HTR-8/SVneo (cell line): ENCODE data around the gene CDX1.
A peak's percentile ranks its signal among the peaks of the same experiment; 100 is the strongest.

Source experiments
- DNase-seq: peaks from one replicate; pipeline ENCODE4 v3.0.0; 2011; ENCODE audit warnings: low spot score, mixed read lengths; ENCODE audit not compliant: insufficient read length
- FAIRE-seq: peaks from 2 replicates; lab custom pipeline; 2011; peaks lifted over from hg19 to GRCh38; lab: Jason Lieb, UNC

The CDX1 gene

GRCh38 chr5:150166650-150167511 is at the start of gene CDX1:
TSS of gene CDX1 (plus strand) at chr5:150166778. CDS start at chr5:150166877, 99 bp downstream.
- no peak for FAIRE-seq
- DNase-seq: no peak

DNA sequence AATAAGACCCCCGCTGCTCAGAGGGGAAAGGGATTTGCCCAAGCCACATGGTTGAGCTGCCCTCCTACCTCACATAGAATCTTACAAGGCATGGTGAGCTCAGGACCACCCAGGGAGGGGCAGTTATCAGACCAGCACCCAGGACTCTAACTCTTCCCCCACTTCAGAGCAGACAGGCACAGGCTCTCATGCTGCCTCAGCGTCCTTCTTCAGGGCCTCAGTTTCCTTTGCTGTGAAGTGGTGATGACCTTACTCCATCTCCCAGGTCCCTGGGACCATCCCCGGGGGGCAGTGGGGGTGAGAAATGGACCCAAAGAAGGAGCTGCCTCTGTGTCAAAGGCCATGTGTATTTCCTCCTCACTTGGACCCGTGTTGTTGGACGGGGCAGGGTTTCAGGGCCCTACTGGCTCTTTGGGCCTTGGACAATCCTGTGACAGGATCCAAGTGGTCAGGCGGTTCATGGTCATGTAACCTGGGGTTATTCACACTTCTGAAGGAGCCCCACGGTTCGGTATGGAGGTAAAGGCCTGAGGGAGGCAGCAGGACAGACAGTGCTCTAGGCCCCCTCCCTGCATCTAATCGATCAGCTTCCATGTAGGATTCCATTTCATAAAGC is 48.5 kb upstream of the CDX1 start:
- FAIRE-seq (no peak), DNase-seq (no peak)

DNA sequence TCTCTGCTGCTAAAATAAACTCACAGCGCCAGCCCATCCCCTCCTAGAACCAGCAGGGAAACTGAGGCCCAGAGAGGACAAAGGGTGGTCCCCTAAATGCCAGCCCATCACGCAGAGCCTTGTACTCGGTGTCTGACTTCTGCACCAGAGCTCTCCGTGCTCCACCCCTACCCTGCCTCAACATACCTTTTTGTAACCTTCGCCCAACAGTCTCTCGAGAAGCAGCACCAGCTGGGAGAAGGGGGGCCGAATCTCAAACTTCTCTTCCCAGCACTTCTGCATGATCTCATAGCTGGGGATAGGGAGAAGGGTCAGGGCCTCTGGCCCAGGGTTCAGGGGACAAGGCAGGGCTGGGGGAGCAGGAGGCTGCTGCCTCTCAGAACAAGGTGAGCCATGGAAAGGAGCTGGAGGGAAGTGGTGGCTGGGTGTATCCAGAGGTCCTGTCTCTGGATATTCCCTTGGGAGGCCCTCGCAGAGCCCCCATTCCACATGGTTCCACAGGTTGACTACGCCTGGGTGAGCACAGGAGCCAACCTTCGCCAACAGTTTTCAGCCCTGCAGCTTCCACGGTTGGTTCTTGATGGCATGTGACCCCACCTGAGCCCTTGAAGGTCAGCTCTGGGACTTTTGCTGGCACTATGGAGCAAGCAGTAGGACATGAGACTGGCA is 47.9 kb upstream of the CDX1 start:
- DNase-seq: no peak
- no peak for FAIRE-seq

DNA sequence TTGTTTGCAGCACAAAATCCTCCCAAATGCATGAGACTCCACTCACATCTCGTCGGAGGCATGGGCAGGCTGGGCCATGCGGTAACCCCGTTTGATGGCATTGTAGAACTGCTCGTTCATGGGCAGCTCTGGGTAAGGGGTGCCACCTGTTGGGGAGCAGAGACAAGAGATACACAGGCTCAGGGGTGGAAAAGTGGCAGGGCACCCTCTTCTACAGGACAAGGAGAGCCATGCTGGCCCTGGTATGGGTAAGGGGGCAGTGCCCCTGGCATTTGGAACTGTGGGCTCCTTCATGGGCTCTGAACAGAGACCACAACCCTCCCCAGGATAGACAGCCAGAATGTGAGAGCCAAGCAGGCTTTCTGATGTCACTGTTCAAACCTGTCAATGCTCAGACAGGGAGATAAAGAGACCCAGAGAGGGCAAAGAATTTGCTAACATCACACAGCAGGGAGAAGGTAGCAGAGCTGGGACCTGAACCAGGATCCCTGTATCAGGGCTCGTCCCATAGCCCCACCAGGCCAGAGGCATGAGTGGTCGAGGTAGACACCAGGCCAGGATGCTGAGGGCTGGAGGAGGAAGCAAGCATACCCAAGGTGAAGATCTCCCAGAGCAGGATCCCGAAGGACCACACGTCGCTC is 47.0 kb upstream of the CDX1 start:
- no peak for DNase-seq

GRCh38 chr5:150120062-150120441 is 46.5 kb upstream of the CDX1 start:
- FAIRE-seq (no peak), DNase-seq (no peak)

More for the DNA sequence above, 47.0 kb upstream of the CDX1 start:
- no peak for FAIRE-seq

- DNase-seq (no peak), FAIRE-seq (no peak)
Measured at GRCh38 chr5:150120617-150121447, 45.7 kb upstream of the CDX1 start.

GRCh38 chr5:150121448-150122157 is 45.0 kb upstream of the CDX1 start:
- FAIRE-seq (no peak), DNase-seq (no peak)

DNA sequence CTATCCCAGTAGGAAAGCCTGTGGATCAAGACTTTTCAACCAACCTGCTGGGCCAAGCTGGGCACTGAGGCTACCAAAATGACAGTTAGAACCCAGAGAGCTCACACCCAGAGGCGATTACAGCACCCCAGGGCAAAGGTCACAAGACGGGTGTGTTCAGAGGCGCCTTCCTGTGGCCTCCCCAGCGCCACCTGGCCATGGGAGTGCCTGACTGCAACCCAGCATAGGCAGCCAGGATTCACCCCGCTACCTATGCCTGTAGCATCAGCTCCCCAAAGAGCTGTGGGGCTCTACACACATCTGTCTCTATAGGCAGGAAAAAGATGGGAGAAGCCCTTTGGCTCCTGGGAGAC is 44.4 kb upstream of the CDX1 start:
- no peak for DNase-seq

GRCh38 chr5:150122536-150123481 is 43.8 kb upstream of the CDX1 start:
- FAIRE-seq (no peak), DNase-seq (no peak)

More for the DNA sequence above, 44.4 kb upstream of the CDX1 start:
- FAIRE-seq: no peak

DNA sequence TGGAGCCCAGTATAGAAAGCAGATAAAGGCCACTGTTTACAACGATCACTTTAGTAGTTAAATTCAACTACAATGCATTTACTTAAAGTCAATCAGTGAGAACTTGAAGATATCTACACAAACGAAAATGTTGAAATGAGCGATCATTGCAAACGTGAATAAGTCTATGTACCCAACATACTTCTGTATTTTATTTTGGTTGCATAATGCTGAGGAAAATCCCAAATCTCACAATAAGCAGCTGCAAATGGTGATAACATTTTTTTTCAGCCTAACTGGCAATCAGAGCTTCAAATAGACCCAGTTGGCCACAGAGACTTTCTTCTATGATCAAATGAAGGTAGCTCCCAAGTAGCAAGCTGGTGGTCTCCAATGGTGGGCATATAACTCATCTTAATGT is 43.0 kb upstream of the CDX1 start:
- DNase-seq (no peak), FAIRE-seq (no peak)

GRCh38 chr5:150124111-150124557 is 42.4 kb upstream of the CDX1 start:
- no peak for FAIRE-seq
- DNase-seq: no peak

GRCh38 chr5:150124596-150124995 is 42.0 kb upstream of the CDX1 start:
- DNase-seq: no peak
- no peak for FAIRE-seq

GRCh38 chr5:150125334-150125733 is 41.2 kb upstream of the CDX1 start:
- FAIRE-seq: no peak
- DNase-seq: no peak

DNA sequence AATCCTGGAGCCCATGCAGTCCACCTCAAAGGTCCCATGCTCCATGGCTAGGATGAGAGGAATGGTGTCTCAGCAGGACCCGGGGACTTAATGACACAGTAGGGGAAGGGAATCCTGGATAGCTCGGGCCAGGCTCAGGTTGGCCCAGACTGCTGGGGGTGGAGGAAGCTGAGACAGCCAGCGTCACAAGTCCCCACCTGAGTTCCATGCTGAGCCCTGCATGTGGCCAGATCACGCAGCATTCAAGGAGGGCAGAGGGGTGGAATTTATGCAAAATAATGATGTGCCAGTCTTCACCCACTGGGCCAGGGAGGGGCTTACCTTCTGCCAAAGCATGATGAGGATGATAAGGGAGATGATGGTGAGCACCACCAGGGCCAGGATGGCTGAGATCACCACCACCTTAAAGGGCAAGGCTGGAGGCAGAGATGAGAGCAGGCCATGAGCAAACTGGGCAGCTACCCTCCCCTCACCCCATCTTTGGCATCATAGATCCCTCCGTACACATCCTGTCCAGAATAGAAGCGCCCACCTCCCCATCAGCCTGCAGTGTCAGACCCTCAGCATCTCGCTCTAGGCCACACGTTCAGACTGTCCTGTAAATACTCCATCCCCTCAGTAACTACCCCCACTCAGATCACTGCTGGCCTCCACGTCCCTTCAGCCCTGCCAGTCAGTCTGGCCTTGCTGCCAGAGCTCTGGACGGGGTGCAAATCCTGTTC is 40.2 kb upstream of the CDX1 start:
- DNase-seq (no peak), FAIRE-seq (no peak)

- FAIRE-seq: no peak
Measured at GRCh38 chr5:150126921-150127265, 39.7 kb upstream of the CDX1 start.

DNA sequence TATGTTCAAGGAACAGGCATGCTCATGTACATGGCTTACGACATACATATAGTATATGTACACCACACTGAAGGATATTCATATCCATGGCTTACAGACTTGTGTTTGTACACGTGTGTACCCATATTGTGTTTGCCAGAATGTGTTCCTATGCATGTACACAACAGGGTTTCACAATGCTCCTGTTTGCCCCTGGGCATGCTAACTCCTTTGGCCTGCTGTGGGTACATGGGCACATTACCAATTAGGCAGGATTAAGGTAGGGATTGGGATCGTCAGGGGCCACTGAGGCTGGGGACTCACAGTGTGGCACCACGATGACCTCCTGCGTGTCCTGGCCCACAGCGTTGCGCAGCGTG is 37.1 kb upstream of the CDX1 start:
- peak; percentile 77 for FAIRE-seq
- no peak for DNase-seq

More at GRCh38 chr5:150126921-150127265, 39.7 kb upstream of the CDX1 start:
- DNase-seq: no peak

- DNase-seq: peak; percentile 75
- FAIRE-seq: peak; percentile 44
Measured at GRCh38 chr5:150129813-150130492, 36.6 kb upstream of the CDX1 start.
